ENCODE results near the gene LETMD1.

DNA sequence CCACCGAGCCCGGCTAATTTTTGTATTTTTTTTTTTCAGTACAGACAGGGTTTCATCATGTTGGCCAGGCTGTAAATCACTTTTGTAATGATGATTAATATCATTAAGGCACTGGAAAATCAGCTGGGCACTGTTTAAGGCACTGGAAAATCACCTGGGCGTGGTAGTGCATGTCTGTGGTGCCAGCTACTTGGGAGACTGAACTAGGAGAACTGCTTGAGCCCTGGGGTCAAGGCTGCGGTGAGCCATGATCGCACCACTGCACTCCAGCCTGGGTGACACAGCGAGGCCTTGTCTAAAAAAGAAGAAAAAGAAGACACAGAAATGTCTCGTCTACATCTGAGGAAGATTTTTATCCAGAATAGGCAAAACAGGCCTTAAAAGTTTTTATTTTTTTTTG lies 34.7 kb upstream of the LETMD1 start:
- TF ChIP-seq CTCF (conservative IDR thresholded peaks at IDR 0.05; ENCODE audit: low read length) (no peak), EZH2phosphoT487 (IDR thresholded peaks at IDR 0.05; ENCODE audit: borderline replicate concordance, low read depth, low read length) (no peak)
